RWPE1 (cell line): ENCODE results near the gene CDH20.

Source experiments
- CTCF ChIA-PET: fragments of 350-600 bp; sonication (Branson Sonifier 250); formaldehyde crosslinking; extraction: SDS; loops from one replicate; lab custom pipeline; 2021; lab: Yijun Ruan, JAX
- POLR2A ChIA-PET: fragments of 400-600 bp; formaldehyde crosslinking; extraction: SDS; loops from one replicate; lab custom pipeline; 2020; ENCODE audit warnings: antibody characterized with exemption; ENCODE audit not compliant: low non-redundant PET; lab: Yijun Ruan, JAX
- DNase-seq: peaks from one replicate; pipeline ENCODE4 v3.0.0; 2012; ENCODE audit warnings: low spot score
- H3K27ac ChIP-seq: fragments of 450-650 bp; 2 replicates; pipeline ENCODE4 v1.5.1; 2017
- CTCF ChIP-seq: fragments of 450-650 bp; conservative IDR thresholded peaks from 2 replicates; pipeline ENCODE4 v1.5.1; 2017; ENCODE audit warnings: low read depth, mild to moderate bottlenecking

Gene CDH20

GRCh38 chr18:61556862-61557261 is 223.6 kb downstream of the CDH20 start:
- no peak overlapping the region for H3K27ac ChIP-seq
- ChIA-PET POLR2A (no interaction called here), CTCF (no interaction called here)
- DNase-seq: no peak
- no peak for TF ChIP-seq CTCF

- TF ChIP-seq CTCF: no peak
- H3K27ac ChIP-seq: peak overlapping the region; percentile 86
- peak; percentile 52 for DNase-seq
- POLR2A ChIA-PET: interaction anchor here (0.7 kb wide), 1 partner anchor 1930 kb away, joined by 3 read pairs; no protein-coding TSS in a partner anchor
- CTCF ChIA-PET: interaction anchor here (0.6 kb wide), 1 partner anchor 564 kb away, joined by 3 read pairs; no protein-coding TSS in a partner anchor
Observed at GRCh38 chr18:61569176-61569892, 236.1 kb downstream of the CDH20 start.

- CTCF ChIA-PET: no interaction called here
Observed at GRCh38 chr18:61570070-61570469, 236.8 kb downstream of the CDH20 start.

GRCh38 chr18:61572084-61572655 is 238.9 kb downstream of the CDH20 start:
- no peak for DNase-seq
- CTCF ChIA-PET: no interaction called here
- no peak for TF ChIP-seq CTCF
- H3K27ac ChIP-seq: no peak overlapping the region
- POLR2A ChIA-PET: no interaction called here

More at GRCh38 chr18:61570070-61570469, 236.8 kb downstream of the CDH20 start:
- no peak for TF ChIP-seq CTCF
- DNase-seq: no peak
- peak overlapping the region; percentile 86; the same call in 1 of the 2 replicates for H3K27ac ChIP-seq
- POLR2A ChIA-PET: no interaction called here

- DNase-seq: no peak
- TF ChIP-seq CTCF: no peak
- POLR2A ChIA-PET: no interaction called here
- CTCF ChIA-PET: no interaction called here
- no peak overlapping the region for H3K27ac ChIP-seq
Observed at GRCh38 chr18:61572871-61573270, 239.6 kb downstream of the CDH20 start.

GRCh38 chr18:61574665-61575064 is 241.4 kb downstream of the CDH20 start:
- ChIA-PET CTCF (no interaction called here), POLR2A (no interaction called here)
- no peak for TF ChIP-seq CTCF

More at GRCh38 chr18:61574665-61575064, 241.4 kb downstream of the CDH20 start:
- no peak for DNase-seq
- H3K27ac ChIP-seq: no peak overlapping the region
